GDM1 (cell line): ENCODE results near the gene WAS.
"Not testable (repeated sequence)": the region's sequence is repeated elsewhere in the genome, so short reads cannot be mapped to it uniquely, and the experiment has no call there.

Source experiments
- DNase-seq: peaks from one replicate; lab custom pipeline; 2025; lab: John Stamatoyannopoulos, UW

Gene WAS

GRCh38 chrX:48685416-48685815, 1.8 kb downstream of the WAS start:
- DNase-seq, result no peak

GRCh38 chrX:48688531-48689150, 5.0 kb downstream of the WAS start:
- no peak for DNase-seq

GRCh38 chrX:48689208-48689920, 5.8 kb downstream of the WAS start:
- no peak for DNase-seq

- not testable (repeated sequence) for DNase-seq
Observed at GRCh38 chrX:48691746-48692145, 8.1 kb downstream of the WAS start.

DNA sequence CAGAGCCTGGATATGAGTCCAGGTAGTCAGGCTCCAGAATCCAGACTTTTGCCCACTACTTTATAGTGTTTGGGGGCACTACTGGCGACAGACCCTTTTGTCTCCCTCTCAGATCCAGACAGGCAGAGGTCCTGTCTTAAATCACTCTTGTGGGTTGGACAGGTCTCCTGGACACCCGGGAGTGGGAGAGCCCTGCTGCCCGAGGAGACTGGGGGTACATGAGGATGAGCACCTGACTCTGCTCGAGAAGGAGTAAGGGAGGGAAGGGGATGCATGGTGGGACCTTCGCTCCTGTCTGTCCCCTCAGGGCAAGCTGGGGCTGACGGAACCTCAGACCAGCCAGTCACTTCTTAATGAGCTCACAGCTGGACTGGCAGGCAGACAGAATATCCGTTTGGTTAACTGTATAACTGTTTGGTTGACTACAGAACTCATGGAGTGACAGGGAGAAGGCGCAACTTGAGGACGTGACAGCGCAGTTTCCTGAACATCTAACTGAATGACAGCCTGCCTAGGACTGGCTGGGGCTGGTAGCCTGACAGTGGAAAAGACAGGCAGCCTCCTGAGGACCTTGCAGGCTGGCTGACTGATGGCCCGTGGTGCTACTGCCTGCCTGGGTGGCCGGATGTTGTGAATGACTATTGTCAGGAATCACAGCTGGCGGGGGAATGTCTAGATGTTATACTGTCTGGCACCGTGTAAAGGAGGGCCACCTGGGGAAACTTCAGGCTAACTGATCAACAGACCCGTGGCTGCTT, 11.4 kb downstream of the WAS start:
- no peak for DNase-seq

- DNase-seq, result no peak
Observed at GRCh38 chrX:48695534-48695896, 11.9 kb downstream of the WAS start.

DNA sequence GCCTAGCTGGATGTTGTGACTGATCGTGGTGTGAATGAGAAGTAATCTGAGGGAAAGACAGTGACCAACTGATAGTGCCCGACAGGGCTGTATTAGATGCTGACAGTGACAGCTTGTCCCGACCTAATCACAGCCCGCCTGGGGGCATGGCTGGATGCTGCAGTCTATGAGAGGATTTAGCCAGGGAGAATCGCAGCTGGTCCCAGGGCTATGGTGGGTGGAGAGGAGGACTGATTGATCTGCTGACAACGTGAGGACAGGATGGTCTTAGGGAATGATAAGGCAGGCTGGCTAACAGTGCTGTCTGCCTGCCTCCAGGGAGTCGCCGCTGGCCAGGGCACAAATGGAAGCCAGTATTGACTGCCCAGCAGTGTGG, 12.3 kb downstream of the WAS start:
- no peak for DNase-seq

- peak; percentile 89 for DNase-seq
Observed at GRCh38 chrX:48696301-48696908, 12.8 kb downstream of the WAS start, which contains the start of gene SUV39H1. SUV39H1 (plus strand) TSS chrX:48696734; CDS start chrX:48696785, 51 bp downstream.

DNA sequence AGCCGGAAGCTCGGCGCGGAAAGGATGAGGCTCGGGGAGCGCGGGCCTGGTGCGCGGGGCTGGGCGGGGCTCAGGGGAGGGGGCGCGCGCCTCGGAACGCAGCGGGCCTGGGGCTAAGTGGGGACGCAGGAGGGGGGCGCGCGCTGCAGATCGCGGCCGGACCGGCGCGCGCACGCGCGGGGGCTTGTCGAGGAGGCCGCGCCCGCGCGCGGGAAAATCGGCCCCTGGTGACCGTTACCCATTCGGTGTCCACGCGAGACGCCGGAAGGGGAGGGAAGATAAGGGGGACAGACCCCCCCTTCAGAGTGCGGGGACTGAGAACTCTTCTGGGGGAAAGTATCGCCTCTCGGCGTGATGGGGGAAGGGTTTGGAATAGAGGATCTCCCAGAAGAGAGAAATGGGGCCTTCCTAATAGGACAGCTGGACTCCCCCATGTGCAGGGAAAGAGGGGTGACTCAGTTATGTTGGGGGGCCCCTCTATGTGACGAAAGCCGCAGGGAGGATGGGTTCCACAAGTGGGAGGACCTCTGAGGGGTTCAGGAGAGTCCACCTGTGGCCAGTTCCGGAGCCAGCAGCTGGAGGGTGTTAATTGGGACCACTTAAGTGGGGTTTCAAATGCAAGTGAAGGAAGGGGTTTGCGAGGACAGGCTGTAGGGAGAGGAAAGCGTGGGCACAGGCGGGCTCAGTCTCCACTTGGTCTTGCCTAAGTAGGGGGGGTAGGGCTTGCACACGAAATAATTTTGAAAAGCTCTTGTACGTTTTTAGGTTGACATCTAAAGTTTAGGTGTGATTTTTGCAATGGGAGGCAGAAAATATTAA, 13.5 kb downstream of the WAS start:
- peak; percentile 74 for DNase-seq

DNA sequence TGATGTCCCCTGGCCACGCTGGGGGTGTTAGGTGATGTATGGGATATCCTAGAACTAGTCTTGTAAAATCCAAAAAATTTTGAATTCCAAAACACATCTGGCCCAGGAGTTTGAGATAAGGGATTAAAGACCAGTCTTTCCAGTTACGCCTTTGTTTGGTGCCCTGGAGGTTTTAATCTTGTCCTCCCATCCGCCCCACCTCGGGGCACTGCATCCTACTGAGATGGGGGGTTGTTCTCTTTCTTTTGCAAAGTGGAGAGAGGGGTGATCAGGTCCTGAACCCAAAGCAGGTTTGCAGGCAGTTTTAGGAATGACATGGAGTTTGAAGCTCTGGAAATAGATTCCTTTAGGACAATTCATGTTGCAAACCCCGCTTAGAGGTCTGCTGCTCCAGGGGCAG, 14.7 kb downstream of the WAS start:
- DNase-seq, result no peak

- no peak for DNase-seq
Observed at GRCh38 chrX:48700246-48700645, 16.6 kb downstream of the WAS start.

DNA sequence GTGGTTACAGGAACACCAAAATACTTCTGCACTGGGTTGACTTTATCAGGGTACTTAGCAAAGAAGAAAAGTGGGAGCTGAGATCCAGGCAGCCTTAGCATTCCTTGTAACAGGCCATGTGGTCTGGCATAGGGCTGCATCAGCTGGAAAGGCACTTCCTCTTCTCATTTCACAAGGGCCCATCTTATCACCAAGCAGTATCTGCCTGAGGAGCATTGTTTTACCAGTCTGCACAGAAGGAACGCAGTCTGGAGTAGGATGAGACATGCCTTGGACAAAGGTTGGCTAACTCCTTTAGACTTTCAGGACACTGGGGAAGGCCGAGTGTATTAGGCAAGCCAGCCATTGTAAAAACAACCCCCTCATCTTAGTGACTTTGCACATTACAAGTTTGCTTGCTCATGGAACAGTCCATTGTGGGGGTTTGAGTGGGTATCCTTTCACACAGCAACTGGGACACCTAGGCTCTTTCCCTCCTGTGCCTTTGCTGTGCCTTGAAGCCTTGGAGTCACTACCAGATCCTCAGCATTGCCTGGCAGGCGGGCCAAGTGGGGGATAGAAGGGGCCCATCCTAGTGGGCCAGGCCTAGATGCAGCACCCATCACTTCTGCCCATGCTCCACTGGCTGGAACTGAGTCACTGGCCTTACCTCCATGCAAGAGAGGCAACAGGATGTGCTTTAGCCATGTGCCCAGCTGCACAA, 17.5 kb downstream of the WAS start:
- no peak for DNase-seq

DNA sequence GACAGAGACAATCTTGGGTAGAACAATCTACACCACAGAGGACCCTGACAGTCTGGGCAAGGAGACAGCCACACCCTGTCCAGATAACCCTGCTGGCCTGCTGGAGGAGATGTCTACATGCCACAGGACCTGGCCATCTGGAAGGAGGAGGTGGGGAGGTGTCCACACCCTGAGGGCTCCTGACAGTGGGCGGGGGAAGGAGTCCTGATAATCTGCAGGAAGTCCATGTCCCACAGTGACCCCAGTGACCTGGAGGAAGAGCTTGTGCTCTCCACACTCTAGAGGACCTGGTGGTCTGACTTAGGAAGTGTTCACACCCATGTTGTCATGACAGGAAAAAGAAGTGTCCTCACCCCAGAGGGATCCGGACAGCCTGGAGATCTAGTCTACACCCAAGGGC, 18.4 kb downstream of the WAS start:
- no peak for DNase-seq

GRCh38 chrX:48702716-48703115, 19.1 kb downstream of the WAS start:
- DNase-seq, result no peak

- DNase-seq, result no peak
Observed at GRCh38 chrX:48703228-48703627, 19.6 kb downstream of the WAS start.

GRCh38 chrX:48703642-48704481, 20.3 kb downstream of the WAS start:
- DNase-seq, result no peak

DNA sequence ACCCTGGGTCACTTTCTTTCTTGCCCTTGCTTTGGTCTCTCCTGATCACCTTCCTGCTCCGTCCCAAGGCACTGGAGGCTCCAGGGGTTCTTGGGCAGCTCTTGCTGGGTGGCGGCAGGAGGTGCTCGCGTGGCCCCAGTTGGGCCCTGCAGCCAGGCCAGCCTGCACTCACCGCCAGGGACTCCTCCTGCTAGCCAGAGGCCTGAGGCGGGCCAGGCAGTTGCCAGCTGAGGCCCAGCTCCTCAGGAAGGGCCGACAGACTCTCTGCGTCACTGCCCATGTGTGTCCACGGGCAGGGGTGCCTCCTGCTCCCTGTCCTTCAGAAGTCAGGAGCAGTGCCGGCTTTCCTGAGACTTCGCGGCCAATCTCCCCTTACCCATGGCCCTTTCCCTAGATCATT, 22.3 kb downstream of the WAS start:
- DNase-seq, result no peak

GRCh38 chrX:48709522-48710112, 26.0 kb downstream of the WAS start:
- no peak for DNase-seq

GRCh38 chrX:48711162-48711928, 27.7 kb downstream of the WAS start:
- DNase-seq, result no peak
